ENCODE data around the gene HINT1.

Gene HINT1

GRCh38 chr5:131109540-131110255, 55.4 kb downstream of the HINT1 start:
- no peak for DNase-seq (ENCODE audit: low read depth in 2 of 2)
